HepG2 (cell line): ENCODE measurements around the gene EPHA5. TPM values are rescaled to one million over a fixed set of nuclear protein-coding genes. Genes with fewer than 3 reads are reported as not detected.

Experiments
- ATAC-seq: fragments of 200-7000 bp; cut with Tn5 transposase; 3 replicates; pipeline ENCODE4 v1.9.1; 2020; ENCODE audit warnings: mild to moderate bottlenecking, moderate library complexity
- BruUV-seq: library from RNA; stranded (reverse); fragments of 400-500 nt; replicated peaks from 2 replicates; lab custom pipeline; 2021; lab: Mats Ljungman, UMichigan
- CTCF ChIA-PET: fragments of 300-600 bp; formaldehyde crosslinking; extraction: SDS; loops from one replicate; lab custom pipeline; 2021; ENCODE audit warnings: low total read pairs, inconsistent platforms, low intra/inter-chr PET ratio; lab: Yijun Ruan, JAX
- POLR2A ChIA-PET: fragments of 350-600 bp; sonication (Branson Sonifier 250); formaldehyde crosslinking; loops from one replicate; lab custom pipeline; 2020; ENCODE audit warnings: antibody characterized with exemption, inconsistent platforms; lab: Yijun Ruan, JAX
- DNase-seq: peaks from one replicate; pipeline ENCODE4 v3.0.0-alpha.2; 2015; ENCODE audit warnings: low spot score
- FAIRE-seq: peaks from 3 replicates; lab custom pipeline; 2011; peaks lifted over from hg19 to GRCh38; lab: Jason Lieb, UNC
- H2AFZ ChIP-seq: one replicate; pipeline ENCODE4 v1.6.1; 2011; ENCODE audit warnings: low read length, inconsistent platforms
- H3K27ac ChIP-seq: fragments of 300-600 bp; 3 replicates; pipeline ENCODE4 v1.8.0; 2011; ENCODE audit warnings: mixed run types, mild to moderate bottlenecking, mixed read lengths, low read length, inconsistent platforms; ENCODE audit not compliant: insufficient read depth; ENCODE audit errors: extremely low read length
- H3K27me3 ChIP-seq, 2 experiments: fragments of 200-600 bp in 1 of 2; 2 replicates in 1 of 2; 3 replicates in 1 of 2; pipeline versions ENCODE4 v1.6.0 to v1.8.0; 2011; ENCODE audit warnings: low read length in 2 of 2, mild to moderate bottlenecking in 2 of 2, moderate library complexity in 2 of 2, inconsistent platforms in 1 of 2; ENCODE audit not compliant: insufficient read depth in 2 of 2, control insufficient read depth in 1 of 2
- H3K36me3 ChIP-seq, 2 experiments: fragments of 200-600 bp in 1 of 2; replicated peaks in 1 of 2; 2 replicates in 1 of 2; 3 replicates in 1 of 2; pipeline versions ENCODE4 v1.5.1 to v1.8.0; 2011; ENCODE audit warnings: low read length in 2 of 2, inconsistent platforms in 1 of 2; ENCODE audit not compliant: insufficient read depth in 2 of 2, control insufficient read depth in 1 of 2
- H3K4me1 ChIP-seq: 2 replicates; pipeline ENCODE4 v1.5.1; 2012; ENCODE audit warnings: low read length, inconsistent platforms; ENCODE audit not compliant: insufficient read depth
- H3K4me2 ChIP-seq: 2 replicates; pipeline ENCODE4 v1.6.0; 2011; ENCODE audit warnings: low read depth, low read length, inconsistent platforms
- H3K4me3 ChIP-seq, 3 experiments: fragments of 200-600 bp in 1 of 3; sonication (generic), shearing (Covaris generic) in 1 of 3; replicated peaks in 1 of 3; 2 replicates each; pipeline ENCODE4 v1.5.1; 2011 to 2016; ENCODE audit warnings: low read length in 3 of 3, inconsistent platforms in 2 of 3, low read depth in 2 of 3, mild to moderate bottlenecking in 2 of 3, control low read depth in 1 of 3, mixed read lengths in 1 of 3; ENCODE audit not compliant: insufficient read depth in 1 of 3
- H3K79me2 ChIP-seq: one replicate; pipeline ENCODE4 v1.6.1; 2011; ENCODE audit warnings: low read length, inconsistent platforms; ENCODE audit not compliant: insufficient read depth
- H3K9ac ChIP-seq: 2 replicates; pipeline ENCODE4 v1.6.0; 2011; ENCODE audit warnings: mild to moderate bottlenecking, low read depth, low read length, inconsistent platforms; ENCODE audit not compliant: insufficient read depth
- H3K9me3 ChIP-seq: 2 replicates; pipeline ENCODE4 v1.5.1; 2012; ENCODE audit warnings: mild to moderate bottlenecking, low read length
- H4K20me1 ChIP-seq: 2 replicates; pipeline ENCODE4 v1.6.0; 2011; ENCODE audit warnings: inconsistent platforms, mild to moderate bottlenecking, low read length, moderate library complexity; ENCODE audit not compliant: insufficient read depth
- CAMTA2 ChIP-seq: sonication (generic); formaldehyde crosslinking; IDR thresholded peaks from 2 replicates; pipeline ENCODE4 v1.4.0; 2020; ENCODE audit warnings: mild to moderate bottlenecking, missing genetic modification reagents, borderline replicate concordance
- KLF6 ChIP-seq: IDR thresholded peaks from 2 replicates; pipeline ENCODE4 v1.8.0; 2016; ENCODE audit warnings: missing biosample characterization, missing genetic modification reagents
- MLLT10 ChIP-seq: sonication (generic); formaldehyde crosslinking; IDR thresholded peaks from 2 replicates; pipeline ENCODE4 v1.4.0; 2020; ENCODE audit warnings: missing genetic modification reagents
- STAT6 ChIP-seq: sonication (generic); formaldehyde crosslinking; IDR thresholded peaks from 2 replicates; pipeline ENCODE4 v1.4.0; 2020; ENCODE audit warnings: missing genetic modification reagents, mild to moderate bottlenecking, borderline replicate concordance
- TOPORS ChIP-seq: sonication (generic); formaldehyde crosslinking; IDR thresholded peaks from 2 replicates; pipeline ENCODE4 v1.8.0; 2023; ENCODE audit warnings: mild to moderate bottlenecking, missing genetic modification reagents
- U2AF1 ChIP-seq: fragments of 200-400 bp; formaldehyde crosslinking; optimal IDR thresholded peaks from 2 replicates; pipeline ENCODE3; 2017; ENCODE audit warnings: mild to moderate bottlenecking, low read depth, low read length
- ZNF3 ChIP-seq: IDR thresholded peaks from 2 replicates; pipeline ENCODE4 v1.7.0; 2017; ENCODE audit warnings: inconsistent platforms
- ZNF562 ChIP-seq: sonication (generic); formaldehyde crosslinking; IDR thresholded peaks from 2 replicates; pipeline ENCODE4 v1.8.0; 2022; ENCODE audit warnings: missing genetic modification reagents, borderline replicate concordance
- ZNF713 ChIP-seq: sonication (generic); formaldehyde crosslinking; IDR thresholded peaks from 2 replicates; pipeline ENCODE4 v1.4.0; 2020; ENCODE audit warnings: mild to moderate bottlenecking, missing genetic modification reagents
- ZSCAN29 ChIP-seq: sonication (generic); formaldehyde crosslinking; conservative IDR thresholded peaks from 2 replicates; pipeline ENCODE4 v1.4.0; 2020; ENCODE audit warnings: mild to moderate bottlenecking, missing genetic modification reagents
- WGBS: methylation state at CpG from one replicate; pipeline ENCODE4 v1.1.6; 2017; ENCODE audit warnings: low lambda C conversion rate; 5-methylcytosine and 5-hydroxymethylcytosine counted together
- in situ Hi-C: cut with HindIII; loops from 2 replicates; pipeline ENCODE4 v1.10.0; 2017; ENCODE audit warnings: low pct_unique_long_range_greater_than_20kb; ENCODE audit not compliant: extremely low pct_ligation_motif_present
- intact Hi-C: fragments of 100-400 bp; cut with micrococcal nuclease; formaldehyde crosslinking; loops from one replicate; pipeline ENCODE4 v1.10.0; 2022; ENCODE audit not compliant: unreplicated experiment
- polyA plus RNA-seq, 8 experiments: library from polyadenylated mRNA; depleted of rRNA in 3 of 8; stranded (reverse) in 7 of 8; unstranded in 1 of 8; fragments of >200 nt; fragmentation: Illumina TruSeq in 4 of 8; extraction: Trizol in 4 of 8; gene quantifications; 2 replicates each; pipeline versions ENCODE4 v1.2.1 to v1.2.3, GENCODE V29; 2011 to 2016; ENCODE audit warnings: low read depth in 4 of 8, missing spikeins in 1 of 8, mixed read lengths in 1 of 8; ENCODE audit not compliant: insufficient read depth in 1 of 8
- total RNA-seq, 5 experiments: library from RNA; depleted of rRNA; stranded (reverse); fragments of >200 nt; fragmentation: Illumina TruSeq; extraction: Trizol; gene quantifications; 2 replicates each; pipeline ENCODE4 v1.2.3, GENCODE V29; 2016; ENCODE audit warnings: low read depth in 1 of 5
- TF ChIP-seq, protein P1 (sequence below): sonication (generic); formaldehyde crosslinking; IDR thresholded peaks from 2 replicates; pipeline ENCODE4 v1.8.1; 2023; ENCODE audit warnings: missing genetic modification reagents, mild to moderate bottlenecking, borderline replicate concordance
- TF ChIP-seq, protein P2 (sequence below): sonication (generic); formaldehyde crosslinking; IDR thresholded peaks from 2 replicates; pipeline ENCODE4 v1.4.0; 2020; ENCODE audit warnings: missing genetic modification reagents, borderline replicate concordance

Gene EPHA5
- total and polyA plus RNA-seq, 2 of the 13 experiments (the other 11 are each of a cell fraction or from before 2014, with no cell fraction given): not detected

DNA sequence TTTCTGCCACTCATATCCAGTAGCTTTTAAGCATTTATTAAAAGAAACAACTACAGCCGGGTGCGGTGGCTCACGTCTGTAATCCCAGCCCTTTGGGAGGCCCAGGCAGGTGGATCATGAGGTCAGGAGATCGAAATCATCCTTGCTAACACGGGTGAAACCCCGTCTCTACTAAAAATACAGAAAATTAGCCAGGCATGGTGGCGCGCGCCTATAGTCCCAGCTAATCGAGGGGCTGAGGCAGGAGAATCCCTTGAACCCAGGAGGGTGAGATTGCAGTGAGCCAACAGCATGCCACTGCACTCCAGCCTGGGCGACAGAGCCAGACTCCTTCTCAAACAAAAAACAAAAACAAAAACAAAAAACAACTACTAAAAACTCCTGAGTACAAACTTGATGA, 119.8 kb downstream of the EPHA5 start:
- 16% methylated on average over 11 of the region's 11 CpGs for WGBS
- Histone ChIP-seq H3K9ac (no peak overlapping the region), H3K4me3 (no peak overlapping the region), H2AFZ (no peak overlapping the region), H3K36me3 (no peaks in the 10 kb centered on the region), H3K9me3 (no peaks in the 10 kb centered on the region), H3K27ac (no peak overlapping the region), H3K27me3 (no peaks in the 10 kb centered on the region), H3K4me2 (no peak overlapping the region), H3K4me1 (no peaks in the 10 kb centered on the region), H4K20me1 (no peaks in the 10 kb centered on the region), H3K79me2 (no peaks in the 10 kb centered on the region)
- DNase-seq: no peak
- FAIRE-seq: no peak
- intact Hi-C loops: no loop called here
- ChIA-PET CTCF (no interaction called here), POLR2A (no interaction called here)
- no peak for TF ChIP-seq KLF6 (CRISPR knock-in tag)
- BruUV-seq: no TSS peak
- no peak for ATAC-seq
- in situ Hi-C loops: no loop called here

- Histone ChIP-seq H3K79me2 (no peaks in the 10 kb centered on the region), H3K4me2 (no peak overlapping the region), H3K27me3 (no peaks in the 10 kb centered on the region), H3K27ac (no peak overlapping the region), H3K4me1 (no peaks in the 10 kb centered on the region), H4K20me1 (no peaks in the 10 kb centered on the region), H2AFZ (no peak overlapping the region), H3K36me3 (no peaks in the 10 kb centered on the region), H3K9me3 (no peaks in the 10 kb centered on the region), H3K4me3 (no peak overlapping the region), H3K9ac (no peak overlapping the region)
- ChIA-PET CTCF (no interaction called here), POLR2A (no interaction called here)
- intact Hi-C loops: no loop called here
- 52% methylated on average over 4 of the region's 4 CpGs for WGBS
- FAIRE-seq (no peak), DNase-seq (no peak), ATAC-seq (no peak)
- no TSS peak for BruUV-seq
- in situ Hi-C loops: no loop called here
- TF ChIP-seq, protein P1, sequence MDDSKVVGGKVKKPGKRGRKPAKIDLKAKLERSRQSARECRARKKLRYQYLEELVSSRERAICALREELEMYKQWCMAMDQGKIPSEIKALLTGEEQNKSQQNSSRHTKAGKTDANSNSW: no peak
- no peak for TF ChIP-seq MLLT10 (CRISPR knock-in tag)
- no peak for TF ChIP-seq ZNF713
- no peak for TF ChIP-seq U2AF1
- TF ChIP-seq CAMTA2 (CRISPR knock-in tag): no peak
- no peak for TF ChIP-seq TOPORS (CRISPR knock-in tag)
- no peak for TF ChIP-seq ZNF562 (CRISPR knock-in tag)
- TF ChIP-seq ZNF3: no peak
- no peak for TF ChIP-seq ZSCAN29 (CRISPR knock-in tag)
- TF ChIP-seq, protein P2, sequence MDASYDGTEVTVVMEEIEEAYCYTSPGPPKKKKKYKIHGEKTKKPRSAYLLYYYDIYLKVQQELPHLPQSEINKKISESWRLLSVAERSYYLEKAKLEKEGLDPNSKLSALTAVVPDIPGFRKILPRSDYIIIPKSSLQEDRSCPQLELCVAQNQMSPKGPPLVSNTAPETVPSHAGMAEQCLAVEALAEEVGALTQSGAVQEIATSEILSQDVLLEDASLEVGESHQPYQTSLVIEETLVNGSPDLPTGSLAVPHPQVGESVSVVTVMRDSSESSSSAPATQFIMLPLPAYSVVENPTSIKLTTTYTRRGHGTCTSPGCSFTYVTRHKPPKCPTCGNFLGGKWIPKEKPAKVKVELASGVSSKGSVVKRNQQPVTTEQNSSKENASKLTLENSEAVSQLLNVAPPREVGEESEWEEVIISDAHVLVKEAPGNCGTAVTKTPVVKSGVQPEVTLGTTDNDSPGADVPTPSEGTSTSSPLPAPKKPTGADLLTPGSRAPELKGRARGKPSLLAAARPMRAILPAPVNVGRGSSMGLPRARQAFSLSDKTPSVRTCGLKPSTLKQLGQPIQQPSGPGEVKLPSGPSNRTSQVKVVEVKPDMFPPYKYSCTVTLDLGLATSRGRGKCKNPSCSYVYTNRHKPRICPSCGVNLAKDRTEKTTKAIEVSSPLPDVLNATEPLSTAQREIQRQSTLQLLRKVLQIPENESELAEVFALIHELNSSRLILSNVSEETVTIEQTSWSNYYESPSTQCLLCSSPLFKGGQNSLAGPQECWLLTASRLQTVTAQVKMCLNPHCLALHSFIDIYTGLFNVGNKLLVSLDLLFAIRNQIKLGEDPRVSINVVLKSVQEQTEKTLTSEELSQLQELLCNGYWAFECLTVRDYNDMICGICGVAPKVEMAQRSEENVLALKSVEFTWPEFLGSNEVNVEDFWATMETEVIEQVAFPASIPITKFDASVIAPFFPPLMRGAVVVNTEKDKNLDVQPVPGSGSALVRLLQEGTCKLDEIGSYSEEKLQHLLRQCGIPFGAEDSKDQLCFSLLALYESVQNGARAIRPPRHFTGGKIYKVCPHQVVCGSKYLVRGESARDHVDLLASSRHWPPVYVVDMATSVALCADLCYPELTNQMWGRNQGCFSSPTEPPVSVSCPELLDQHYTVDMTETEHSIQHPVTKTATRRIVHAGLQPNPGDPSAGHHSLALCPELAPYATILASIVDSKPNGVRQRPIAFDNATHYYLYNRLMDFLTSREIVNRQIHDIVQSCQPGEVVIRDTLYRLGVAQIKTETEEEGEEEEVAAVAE (CRISPR knock-in tag): no peak
- TF ChIP-seq STAT6: no peak
Observed at GRCh38 chr4:65546882-65547416, 123.3 kb downstream of the EPHA5 start.
